ENCODE data around the gene MAEL. TPM values are rescaled to one million over a fixed set of nuclear protein-coding genes. Genes with fewer than 3 reads are reported as not detected.
A peak's percentile ranks its signal among the peaks of the same experiment; 100 is the strongest.

MAEL gene
- total RNA-seq (2022) (not detected in 2 replicates), Bru-seq, nascent RNA (percentile 4 among the genes with signal in this experiment), BruChase-seq, experiment 1, labeled RNA remaining after a 2-hour chase (not detected), BruChase-seq, experiment 2, labeled RNA remaining after a 6-hour chase (percentile 6 among the genes with signal in this experiment)
- long read RNA-seq, result 0 reads

GRCh38 chr1:166988974-166989515 is at the start of gene MAEL:
MAEL (plus strand) TSS chr1:166989280; CDS start chr1:166989353, 73 bp downstream.
- ChIA-PET CTCF (no interaction called here), POLR2A (no interaction called here)
- no TSS peak for BruUV-seq (replicated peaks)
- Mint-ChIP-seq H3K27ac (ENCODE audit: unreplicated experiment) (no peak within 1 kb of the TSS), H3K4me1 (ENCODE audit: low read depth, unreplicated experiment) (no peaks in the 10 kb centered on the region), H3K9me3 (ENCODE audit: unreplicated experiment) (no peaks in the 10 kb centered on the region), H3K27me3 (ENCODE audit: insufficient read depth, unreplicated experiment) (peaks cover 16% of the 10 kb centered on the region), H3K36me3 (ENCODE audit: insufficient read depth, unreplicated experiment) (no peaks in the 10 kb centered on the region), H3K4me3 (ENCODE audit: unreplicated experiment) (no peak within 1 kb of the TSS)
- Histone ChIP-seq H3K27me3 (replicated peaks; ENCODE audit: control insufficient read depth, insufficient read depth, low read length) (no peaks in the 10 kb centered on the region), H3K4me1 (no peaks in the 10 kb centered on the region), H3K9me3 (no peaks in the 10 kb centered on the region), H3K36me3 (ENCODE audit: control insufficient read depth, insufficient read depth, low read length) (no peaks in the 10 kb centered on the region), H3K4me3 (ENCODE audit: low read depth, low read length) (no peak within 1 kb of the TSS)
- no peak for DNase-seq
- intact Hi-C loops (cut with micrococcal nuclease; ENCODE audit: unreplicated experiment), result no loop called here
- TF ChIP-seq, protein P1, sequence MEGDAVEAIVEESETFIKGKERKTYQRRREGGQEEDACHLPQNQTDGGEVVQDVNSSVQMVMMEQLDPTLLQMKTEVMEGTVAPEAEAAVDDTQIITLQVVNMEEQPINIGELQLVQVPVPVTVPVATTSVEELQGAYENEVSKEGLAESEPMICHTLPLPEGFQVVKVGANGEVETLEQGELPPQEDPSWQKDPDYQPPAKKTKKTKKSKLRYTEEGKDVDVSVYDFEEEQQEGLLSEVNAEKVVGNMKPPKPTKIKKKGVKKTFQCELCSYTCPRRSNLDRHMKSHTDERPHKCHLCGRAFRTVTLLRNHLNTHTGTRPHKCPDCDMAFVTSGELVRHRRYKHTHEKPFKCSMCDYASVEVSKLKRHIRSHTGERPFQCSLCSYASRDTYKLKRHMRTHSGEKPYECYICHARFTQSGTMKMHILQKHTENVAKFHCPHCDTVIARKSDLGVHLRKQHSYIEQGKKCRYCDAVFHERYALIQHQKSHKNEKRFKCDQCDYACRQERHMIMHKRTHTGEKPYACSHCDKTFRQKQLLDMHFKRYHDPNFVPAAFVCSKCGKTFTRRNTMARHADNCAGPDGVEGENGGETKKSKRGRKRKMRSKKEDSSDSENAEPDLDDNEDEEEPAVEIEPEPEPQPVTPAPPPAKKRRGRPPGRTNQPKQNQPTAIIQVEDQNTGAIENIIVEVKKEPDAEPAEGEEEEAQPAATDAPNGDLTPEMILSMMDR (IDR thresholded peaks at IDR 0.05; ENCODE audit: insufficient read depth in 1 of 2, low read depth in 1 of 2, low read length in 1 of 2, severe bottlenecking in 1 of 2, unreplicated experiment in 1 of 2), result no peak

DNA sequence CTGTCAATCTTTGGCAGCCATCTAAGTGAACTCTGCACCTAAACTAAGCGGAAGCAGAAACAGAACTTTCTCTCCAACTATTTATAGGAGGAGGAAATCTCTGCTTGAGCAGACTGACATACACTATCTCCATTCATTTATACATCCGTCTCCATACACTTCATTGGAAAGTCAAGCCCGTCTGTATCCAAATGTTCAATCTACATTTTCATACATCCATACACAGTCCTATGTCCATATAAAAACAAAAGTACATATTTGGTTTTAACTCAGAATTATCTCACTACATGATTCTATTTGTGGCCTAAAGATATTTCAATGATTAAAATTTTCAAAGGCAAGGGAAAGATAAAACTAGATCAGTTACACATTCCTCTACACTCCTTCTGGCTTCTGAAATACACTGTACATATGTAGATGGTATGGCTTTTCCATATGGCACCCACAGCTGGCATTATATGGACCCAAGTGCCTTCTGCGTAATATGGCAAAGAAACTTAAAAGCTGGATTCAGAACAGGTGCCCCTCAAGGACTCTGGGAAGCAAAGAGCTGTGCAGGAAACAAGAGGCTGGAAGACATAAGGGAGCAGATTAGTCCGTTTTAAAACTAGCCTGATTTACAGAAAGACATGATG is 49.2 kb upstream of the MAEL start:
- Mint-ChIP-seq H3K4me3 (ENCODE audit: unreplicated experiment) (no peak overlapping the region), H3K36me3 (ENCODE audit: insufficient read depth, unreplicated experiment) (no peaks in the 10 kb centered on the region), H3K4me1 (ENCODE audit: low read depth, unreplicated experiment) (no peaks in the 10 kb centered on the region), H3K27ac (ENCODE audit: unreplicated experiment) (no peak overlapping the region), H3K9me3 (ENCODE audit: unreplicated experiment) (no peaks in the 10 kb centered on the region), H3K27me3 (ENCODE audit: insufficient read depth, unreplicated experiment) (peaks cover 9% of the 10 kb centered on the region)
- no peak for DNase-seq
- Histone ChIP-seq H3K9me3 (no peaks in the 10 kb centered on the region), H3K4me3 (ENCODE audit: low read depth, low read length) (no peak overlapping the region), H3K36me3 (ENCODE audit: control insufficient read depth, insufficient read depth, low read length) (no peaks in the 10 kb centered on the region), H3K27me3 (replicated peaks; ENCODE audit: control insufficient read depth, insufficient read depth, low read length) (no peaks in the 10 kb centered on the region), H3K4me1 (no peaks in the 10 kb centered on the region)
- TF ChIP-seq, protein P1 (IDR thresholded peaks at IDR 0.05; ENCODE audit: insufficient read depth in 1 of 2, low read depth in 1 of 2, low read length in 1 of 2, severe bottlenecking in 1 of 2, unreplicated experiment in 1 of 2), result no peak
- POLR2A ChIA-PET, result no interaction called here
- CTCF ChIA-PET, result no interaction called here
- no TSS peak for BruUV-seq (replicated peaks)
- intact Hi-C loops (cut with micrococcal nuclease; ENCODE audit: unreplicated experiment), result no loop called here

DNA sequence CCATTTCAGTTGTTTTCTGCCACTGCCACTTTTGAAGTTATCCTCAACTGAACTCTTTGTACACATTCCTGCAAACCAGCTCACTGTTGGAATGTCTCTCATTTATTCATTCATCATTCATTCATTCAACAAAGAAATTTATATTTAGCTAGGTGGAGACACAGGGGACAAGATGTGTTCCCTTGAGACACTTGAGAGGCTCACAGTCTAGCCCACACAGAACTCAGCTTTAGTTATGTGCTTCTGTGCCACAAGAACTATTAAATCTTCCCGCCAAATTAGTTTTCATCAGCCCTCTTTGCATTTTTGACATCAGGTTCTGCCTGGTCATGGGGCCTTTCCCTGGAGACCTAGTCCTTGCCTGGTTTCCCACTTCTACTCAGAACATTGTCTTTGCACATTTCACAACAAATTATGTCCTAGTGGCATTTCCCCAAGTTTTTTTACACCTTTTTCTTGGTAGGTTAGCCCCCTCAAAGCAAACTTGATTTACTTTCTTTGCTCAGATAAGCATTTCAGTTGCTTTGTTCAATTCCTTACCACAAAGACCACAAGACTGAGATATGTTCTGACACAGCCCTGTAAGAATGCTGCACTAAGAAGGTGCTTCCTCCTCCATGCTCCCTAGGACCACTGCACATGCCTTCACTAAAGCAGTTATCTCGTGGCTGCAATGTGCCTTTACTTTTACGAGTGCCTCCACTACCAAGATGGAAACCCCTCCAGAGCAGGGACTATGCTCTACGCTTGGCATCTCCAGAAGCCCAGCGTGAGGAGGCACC is 44.7 kb upstream of the MAEL start:
- H3K27ac Mint-ChIP-seq (ENCODE audit: unreplicated experiment), result no peak overlapping the region
- POLR2A ChIA-PET, result no interaction called here
- no peaks in the 10 kb centered on the region for H3K9me3 Mint-ChIP-seq (ENCODE audit: unreplicated experiment)
- no peaks in the 10 kb centered on the region for H3K4me1 Mint-ChIP-seq (ENCODE audit: low read depth, unreplicated experiment)
- H3K4me3 Mint-ChIP-seq (ENCODE audit: unreplicated experiment), result no peak overlapping the region
- intact Hi-C loops (cut with micrococcal nuclease; ENCODE audit: unreplicated experiment), result no loop called here
- Histone ChIP-seq H3K4me1 (no peaks in the 10 kb centered on the region), H3K36me3 (ENCODE audit: control insufficient read depth, insufficient read depth, low read length) (no peaks in the 10 kb centered on the region), H3K27me3 (replicated peaks; ENCODE audit: control insufficient read depth, insufficient read depth, low read length) (no peaks in the 10 kb centered on the region), H3K9me3 (no peaks in the 10 kb centered on the region), H3K4me3 (ENCODE audit: low read depth, low read length) (no peak overlapping the region)
- CTCF ChIA-PET, result interaction anchor here (0.7 kb wide), 1 partner anchor 34 kb away, joined by 3 read pairs; no protein-coding TSS in a partner anchor
- no peak for DNase-seq
- no TSS peak for BruUV-seq (replicated peaks)
- H3K36me3 Mint-ChIP-seq (ENCODE audit: insufficient read depth, unreplicated experiment), result no peaks in the 10 kb centered on the region
- H3K27me3 Mint-ChIP-seq (ENCODE audit: insufficient read depth, unreplicated experiment), result peaks cover 6% of the 10 kb centered on the region
- TF ChIP-seq, protein P1 (IDR thresholded peaks at IDR 0.05; ENCODE audit: insufficient read depth in 1 of 2, low read depth in 1 of 2, low read length in 1 of 2, severe bottlenecking in 1 of 2, unreplicated experiment in 1 of 2), result no peak

Measured in Caco-2 (cell line).